ENCODE data around the gene DOCK6.
"Not testable (repeated sequence)": the region's sequence is repeated elsewhere in the genome, so short reads cannot be mapped to it uniquely, and the experiment has no call there.

The DOCK6 gene

GRCh38 chr19:11197291-11198174, 64.8 kb downstream of the DOCK6 start, which contains the start of gene KANK2:
TSS of gene KANK2 (minus strand) at chr19:11197545. CDS start at chr19:11194511, 3,034 bp downstream.
- no peak for DNase-seq (ENCODE audit: low read depth)

- DNase-seq (ENCODE audit: low read depth) = no peak
Measured at GRCh38 chr19:11196406-11197287, 65.7 kb downstream of the DOCK6 start.

GRCh38 chr19:11195681-11196080, 66.6 kb downstream of the DOCK6 start:
- no peak for DNase-seq (ENCODE audit: low read depth)

- no peak for DNase-seq (ENCODE audit: low read depth)
Measured at GRCh38 chr19:11194656-11195558, 67.4 kb downstream of the DOCK6 start.

GRCh38 chr19:11194173-11194572, 68.2 kb downstream of the DOCK6 start:
- no peak for DNase-seq (ENCODE audit: low read depth)

GRCh38 chr19:11192957-11193939, 69.1 kb downstream of the DOCK6 start:
- DNase-seq (ENCODE audit: low read depth) = no peak

GRCh38 chr19:11191934-11192333, 70.4 kb downstream of the DOCK6 start:
- DNase-seq (ENCODE audit: low read depth) = no peak

GRCh38 chr19:11191273-11191755, 71.0 kb downstream of the DOCK6 start:
- no peak for DNase-seq (ENCODE audit: low read depth)

GRCh38 chr19:11190501-11190900, 71.8 kb downstream of the DOCK6 start:
- DNase-seq (ENCODE audit: low read depth) = no peak

GRCh38 chr19:11187441-11187840, 74.9 kb downstream of the DOCK6 start:
- no peak for DNase-seq (ENCODE audit: low read depth)

GRCh38 chr19:11182994-11183393, 79.3 kb downstream of the DOCK6 start:
- DNase-seq (ENCODE audit: low read depth) = no peak

GRCh38 chr19:11181488-11181887, 80.8 kb downstream of the DOCK6 start:
- no peak for DNase-seq (ENCODE audit: low read depth)

- DNase-seq (ENCODE audit: low read depth) = not testable (repeated sequence)
Measured at GRCh38 chr19:11180975-11181374, 81.3 kb downstream of the DOCK6 start.

- no peak for DNase-seq (ENCODE audit: low read depth)
Measured at GRCh38 chr19:11180346-11180745, 82.0 kb downstream of the DOCK6 start.

- DNase-seq (ENCODE audit: low read depth) = no peak
Measured at GRCh38 chr19:11179716-11180297, 82.5 kb downstream of the DOCK6 start.

GRCh38 chr19:11179145-11179465, 83.2 kb downstream of the DOCK6 start:
- not testable (repeated sequence) for DNase-seq (ENCODE audit: low read depth)

GRCh38 chr19:11177592-11177991, 84.7 kb downstream of the DOCK6 start:
- no peak for DNase-seq (ENCODE audit: low read depth)

GRCh38 chr19:11176466-11177193, 85.7 kb downstream of the DOCK6 start:
- no peak for DNase-seq (ENCODE audit: low read depth)

GRCh38 chr19:11175920-11176319, 86.4 kb downstream of the DOCK6 start:
- DNase-seq (ENCODE audit: low read depth) = no peak

Measured in non-pigmented ciliary epithelial cell (primary cell).